ENCODE measurements around the gene SCGB3A2.

DNA sequence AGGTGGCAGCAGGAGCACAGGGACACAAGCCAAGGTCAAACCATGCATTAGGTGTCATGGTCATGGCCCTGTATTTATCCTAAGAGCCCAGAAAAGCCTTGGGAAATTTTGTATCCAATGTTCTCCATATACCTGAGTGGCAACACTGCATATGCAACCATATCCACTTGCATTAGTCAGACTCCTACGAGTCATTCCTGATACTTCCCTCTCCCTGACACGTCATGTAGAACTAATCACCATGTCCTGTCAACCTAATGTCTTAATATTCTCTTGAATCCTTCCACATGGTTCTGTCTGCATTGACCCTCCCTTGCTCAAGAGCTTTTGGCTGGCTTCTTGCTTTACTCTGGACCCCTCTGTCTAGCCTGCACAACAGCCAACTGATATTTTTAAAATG is 9.4 kb downstream of the SCGB3A2 start:
- TF ChIP-seq ARNTL (CRISPR knock-in tag; IDR thresholded peaks at IDR 0.05; ENCODE audit: borderline replicate concordance, low read depth) (no peak), ZNF8 (CRISPR knock-in tag; IDR thresholded peaks at IDR 0.05) (no peak), OSR1 (CRISPR knock-in tag; IDR thresholded peaks at IDR 0.05) (no peak), ZNF565 (CRISPR knock-in tag; conservative IDR thresholded peaks at IDR 0.05; ENCODE audit: low read depth) (no peak), PPARA (CRISPR knock-in tag; IDR thresholded peaks at IDR 0.05; ENCODE audit: borderline replicate concordance) (no peak), CSDC2 (CRISPR knock-in tag; IDR thresholded peaks at IDR 0.05) (no peak), PATZ1 (CRISPR knock-in tag; IDR thresholded peaks at IDR 0.05; ENCODE audit: borderline replicate concordance) (no peak), ZFP3 (CRISPR knock-in tag; IDR thresholded peaks at IDR 0.05) (no peak), CREB5 (CRISPR knock-in tag; IDR thresholded peaks at IDR 0.05; ENCODE audit: low read depth) (no peak)
- TF ChIP-seq, protein P1, sequence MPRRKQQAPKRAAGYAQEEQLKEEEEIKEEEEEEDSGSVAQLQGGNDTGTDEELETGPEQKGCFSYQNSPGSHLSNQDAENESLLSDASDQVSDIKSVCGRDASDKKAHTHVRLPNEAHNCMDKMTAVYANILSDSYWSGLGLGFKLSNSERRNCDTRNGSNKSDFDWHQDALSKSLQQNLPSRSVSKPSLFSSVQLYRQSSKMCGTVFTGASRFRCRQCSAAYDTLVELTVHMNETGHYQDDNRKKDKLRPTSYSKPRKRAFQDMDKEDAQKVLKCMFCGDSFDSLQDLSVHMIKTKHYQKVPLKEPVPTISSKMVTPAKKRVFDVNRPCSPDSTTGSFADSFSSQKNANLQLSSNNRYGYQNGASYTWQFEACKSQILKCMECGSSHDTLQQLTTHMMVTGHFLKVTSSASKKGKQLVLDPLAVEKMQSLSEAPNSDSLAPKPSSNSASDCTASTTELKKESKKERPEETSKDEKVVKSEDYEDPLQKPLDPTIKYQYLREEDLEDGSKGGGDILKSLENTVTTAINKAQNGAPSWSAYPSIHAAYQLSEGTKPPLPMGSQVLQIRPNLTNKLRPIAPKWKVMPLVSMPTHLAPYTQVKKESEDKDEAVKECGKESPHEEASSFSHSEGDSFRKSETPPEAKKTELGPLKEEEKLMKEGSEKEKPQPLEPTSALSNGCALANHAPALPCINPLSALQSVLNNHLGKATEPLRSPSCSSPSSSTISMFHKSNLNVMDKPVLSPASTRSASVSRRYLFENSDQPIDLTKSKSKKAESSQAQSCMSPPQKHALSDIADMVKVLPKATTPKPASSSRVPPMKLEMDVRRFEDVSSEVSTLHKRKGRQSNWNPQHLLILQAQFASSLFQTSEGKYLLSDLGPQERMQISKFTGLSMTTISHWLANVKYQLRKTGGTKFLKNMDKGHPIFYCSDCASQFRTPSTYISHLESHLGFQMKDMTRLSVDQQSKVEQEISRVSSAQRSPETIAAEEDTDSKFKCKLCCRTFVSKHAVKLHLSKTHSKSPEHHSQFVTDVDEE (CRISPR knock-in tag; IDR thresholded peaks at IDR 0.05), result no peak
